ENCODE data around the gene BTBD6.

BTBD6 gene

GRCh38 chr14:105247026-105247425 is 1.3 kb upstream of the BTBD6 start:
- DNase-seq (ENCODE audit: low read depth) = no peak
- no peak overlapping the region for H3K4me3 ChIP-seq (ENCODE audit: control insufficient read depth, low read depth, low read length)
- TF ChIP-seq CTCF (conservative IDR thresholded peaks at IDR 0.05; ENCODE audit: control insufficient read depth, insufficient read depth, low read depth, low read length) = no peak

- no peak for TF ChIP-seq CTCF (conservative IDR thresholded peaks at IDR 0.05; ENCODE audit: control insufficient read depth, insufficient read depth, low read depth, low read length)
- H3K4me3 ChIP-seq (ENCODE audit: control insufficient read depth, low read depth, low read length) = peak overlapping the region; percentile 63
- DNase-seq (ENCODE audit: low read depth) = no peak
Observed at GRCh38 chr14:105247715-105248367, 492 bp upstream of the BTBD6 start.

GRCh38 chr14:105249182-105250007 is 1.1 kb downstream of the BTBD6 start:
- no peak for DNase-seq (ENCODE audit: low read depth)
- H3K4me3 ChIP-seq (ENCODE audit: control insufficient read depth, low read depth, low read length) = peak overlapping the region; percentile 47
- no peak for TF ChIP-seq CTCF (conservative IDR thresholded peaks at IDR 0.05; ENCODE audit: control insufficient read depth, insufficient read depth, low read depth, low read length)

GRCh38 chr14:105250008-105250366 is 1.7 kb downstream of the BTBD6 start:
- no peak for DNase-seq (ENCODE audit: low read depth)
- no peak for TF ChIP-seq CTCF (conservative IDR thresholded peaks at IDR 0.05; ENCODE audit: control insufficient read depth, insufficient read depth, low read depth, low read length)
- no peak overlapping the region for H3K4me3 ChIP-seq (ENCODE audit: control insufficient read depth, low read depth, low read length)

GRCh38 chr14:105250986-105251385 is 2.7 kb downstream of the BTBD6 start:
- TF ChIP-seq CTCF (conservative IDR thresholded peaks at IDR 0.05; ENCODE audit: control insufficient read depth, insufficient read depth, low read depth, low read length) = no peak
- no peak for DNase-seq (ENCODE audit: low read depth)
- H3K4me3 ChIP-seq (ENCODE audit: control insufficient read depth, low read depth, low read length) = no peak overlapping the region

GRCh38 chr14:105251920-105252319 is 3.6 kb downstream of the BTBD6 start:
- no peak for DNase-seq (ENCODE audit: low read depth)
- TF ChIP-seq CTCF (conservative IDR thresholded peaks at IDR 0.05; ENCODE audit: control insufficient read depth, insufficient read depth, low read depth, low read length) = no peak
- H3K4me3 ChIP-seq (ENCODE audit: control insufficient read depth, low read depth, low read length) = no peak overlapping the region
